Ovary (tissue), 9 donors: ENCODE results near the gene MAPT. TPM values are rescaled to one million over a fixed set of nuclear protein-coding genes. Genes with fewer than 3 reads are reported as not detected.

Source experiments
- DNase-seq, 5 donors: peaks; one replicate each; pipeline ENCODE4 v3.0.0-alpha.2; 2019 to 2020
- H3K27ac ChIP-seq, 2 donors: fragments of 200-600 bp; one replicate each; pipeline versions ENCODE4 v1.5.1 to v1.8.0; 2019 to 2022
- H3K27me3 ChIP-seq: fragments of 200-600 bp; one replicate; pipeline ENCODE4 v1.8.0; 2022
- H3K36me3 ChIP-seq: fragments of 200-600 bp; sonication (generic); one replicate; pipeline ENCODE4 v1.5.1; 2019
- H3K4me1 ChIP-seq: one replicate; pipeline ENCODE4 v1.8.1; 2013; ENCODE audit warnings: mild to moderate bottlenecking, moderate library complexity; ENCODE audit not compliant: insufficient read depth
- H3K4me3 ChIP-seq: fragments of 200-600 bp; sonication (generic); one replicate; pipeline ENCODE4 v1.5.1; 2017
- H3K9me3 ChIP-seq, 2 donors: fragments of 200-600 bp in 1 of 2; sonication (generic) in 1 of 2; one replicate each; pipeline versions ENCODE4 v1.5.1 to v1.8.1; 2013 to 2019; ENCODE audit warnings: mild to moderate bottlenecking in 1 of 2, moderate library complexity in 1 of 2
- EP300 ChIP-seq: sonication (generic); formaldehyde crosslinking; IDR thresholded peaks from one replicate; pipeline ENCODE4 v1.6.1; 2017; ENCODE audit warnings: antibody characterized with exemption
- POLR2A ChIP-seq: fragments of 450-650 bp; IDR thresholded peaks from one replicate; pipeline ENCODE4 v1.6.1; 2017; ENCODE audit warnings: antibody characterized with exemption, mild to moderate bottlenecking, moderate library complexity
- WGBS, 3 donors: extraction: QIAGEN DNeasy Blood & Tissue Kit in 1 of 3; methylation state at CpG; one replicate each; pipeline versions ENCODE4 v1.1.5 to v1.1.7; 2013 to 2017; 5-methylcytosine and 5-hydroxymethylcytosine counted together
- intact Hi-C, 4 donors: fragments of 100-400 bp; cut with DNase I; formaldehyde crosslinking; loops; one replicate each; pipeline versions ENCODE4 v1.11.0 to v1.15.1; 2022 to 2023
- polyA plus RNA-seq, 2 donors: library from polyadenylated mRNA; stranded (reverse); fragments of 200-250 nt in 1 of 2; fragments of 350-450 nt in 1 of 2; fragmentation: Illumina TruSeq in 1 of 2; extraction: RNeasy Lipid Tissue Mini Kit (QIAGEN cat#74804) in 1 of 2; gene quantifications; one replicate each; pipeline ENCODE4 v1.2.3, GENCODE V29; 2013 to 2014
- total RNA-seq, 7 donors: library from RNA; depleted of rRNA in 2 of 7; stranded (reverse); fragments of >200 nt in 2 of 7; fragmentation: NEBNext Ultra II Directional in 3 of 7; extraction: Animal tissue kit (Norgen Biotek cat#: 25700) in 3 of 7; gene quantifications; one replicate each; pipeline versions ENCODE4 v1.1.0 to v1.2.4, GENCODE V29; 2016 to 2023
- TF ChIP-seq, protein P1 (sequence below), 3 donors: fragments of 450-650 bp in 2 of 3; fragments of 200-600 bp in 1 of 3; IDR thresholded peaks; one replicate each; pipeline versions ENCODE4 v1.5.1 to v1.8.0; 2016 to 2022; ENCODE audit warnings: antibody characterized with exemption in 3 of 3, mild to moderate bottlenecking in 1 of 3
- donor health status: DM: no; HTN: no; CAD: no; lungs with moderate emphysema.
- donor health status: DM: no; HTN: no; CAD: no.
- donor health status: Bipolar disorder and iron deficiency.
- donor health status: DM: yes; HTN: yes; CAD: no.
- donor health status: DM: no; HTN: no; CAD: no.
- donor health status: DM: yes; HTN: yes; CAD: no.

MAPT gene
- total and polyA plus RNA-seq, 9 donors, result 0.40 to 2.2 (median 1.1) TPM

- Histone ChIP-seq H3K36me3 (no peaks in the 10 kb centered on the region), H3K27me3 (no peaks in the 10 kb centered on the region), H3K9me3 (no peaks in the 10 kb centered on the region), H3K4me1 (no peaks in the 10 kb centered on the region), H3K4me3 (no peak overlapping the region), H3K27ac (no peak overlapping the region)
- TF ChIP-seq, protein P1, sequence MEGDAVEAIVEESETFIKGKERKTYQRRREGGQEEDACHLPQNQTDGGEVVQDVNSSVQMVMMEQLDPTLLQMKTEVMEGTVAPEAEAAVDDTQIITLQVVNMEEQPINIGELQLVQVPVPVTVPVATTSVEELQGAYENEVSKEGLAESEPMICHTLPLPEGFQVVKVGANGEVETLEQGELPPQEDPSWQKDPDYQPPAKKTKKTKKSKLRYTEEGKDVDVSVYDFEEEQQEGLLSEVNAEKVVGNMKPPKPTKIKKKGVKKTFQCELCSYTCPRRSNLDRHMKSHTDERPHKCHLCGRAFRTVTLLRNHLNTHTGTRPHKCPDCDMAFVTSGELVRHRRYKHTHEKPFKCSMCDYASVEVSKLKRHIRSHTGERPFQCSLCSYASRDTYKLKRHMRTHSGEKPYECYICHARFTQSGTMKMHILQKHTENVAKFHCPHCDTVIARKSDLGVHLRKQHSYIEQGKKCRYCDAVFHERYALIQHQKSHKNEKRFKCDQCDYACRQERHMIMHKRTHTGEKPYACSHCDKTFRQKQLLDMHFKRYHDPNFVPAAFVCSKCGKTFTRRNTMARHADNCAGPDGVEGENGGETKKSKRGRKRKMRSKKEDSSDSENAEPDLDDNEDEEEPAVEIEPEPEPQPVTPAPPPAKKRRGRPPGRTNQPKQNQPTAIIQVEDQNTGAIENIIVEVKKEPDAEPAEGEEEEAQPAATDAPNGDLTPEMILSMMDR (IDR thresholded peaks at IDR 0.05), result no peak
- no peak for TF ChIP-seq EP300
- no peak for TF ChIP-seq POLR2A
- DNase-seq, result no peak
- WGBS, 3 donors, result 77 to 95% (median 86%) methylated on average over 6 of the region's 6 CpGs
- intact Hi-C loops, result no loop called here
These were observed 96.5 kb downstream of the MAPT start for GRCh38 chr17:45990886-45991285.

DNA sequence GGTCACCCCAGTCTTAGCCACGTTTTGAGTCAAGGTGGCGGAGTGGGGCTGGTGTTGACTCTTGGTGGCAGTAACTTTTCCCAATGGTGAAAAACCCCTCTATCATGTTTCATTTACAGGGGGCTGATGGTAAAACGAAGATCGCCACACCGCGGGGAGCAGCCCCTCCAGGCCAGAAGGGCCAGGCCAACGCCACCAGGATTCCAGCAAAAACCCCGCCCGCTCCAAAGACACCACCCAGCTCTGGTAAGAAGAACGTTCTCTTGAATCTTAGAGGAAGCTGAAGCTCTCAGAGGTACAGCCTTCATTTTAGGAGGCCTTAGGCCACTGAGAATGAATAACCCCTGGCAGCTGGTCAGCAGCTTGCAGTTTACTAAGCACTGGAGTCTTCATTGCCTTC, 97.0 kb downstream of the MAPT start:
- TF ChIP-seq, protein P1 (IDR thresholded peaks at IDR 0.05), result no peak
- TF ChIP-seq POLR2A (no peak), EP300 (no peak)
- WGBS, 3 donors, result 87 to 90% (median 88%) methylated on average over 10 of the region's 10 CpGs
- intact Hi-C loops, result no loop called here
- H3K9me3 ChIP-seq, result no peaks in the 10 kb centered on the region
- H3K36me3 ChIP-seq, result no peaks in the 10 kb centered on the region
- H3K4me3 ChIP-seq, result no peak overlapping the region
- no peaks in the 10 kb centered on the region for H3K4me1 ChIP-seq
- H3K27ac ChIP-seq, result no peak overlapping the region
- H3K27me3 ChIP-seq, result no peaks in the 10 kb centered on the region
- no peak for DNase-seq

DNA sequence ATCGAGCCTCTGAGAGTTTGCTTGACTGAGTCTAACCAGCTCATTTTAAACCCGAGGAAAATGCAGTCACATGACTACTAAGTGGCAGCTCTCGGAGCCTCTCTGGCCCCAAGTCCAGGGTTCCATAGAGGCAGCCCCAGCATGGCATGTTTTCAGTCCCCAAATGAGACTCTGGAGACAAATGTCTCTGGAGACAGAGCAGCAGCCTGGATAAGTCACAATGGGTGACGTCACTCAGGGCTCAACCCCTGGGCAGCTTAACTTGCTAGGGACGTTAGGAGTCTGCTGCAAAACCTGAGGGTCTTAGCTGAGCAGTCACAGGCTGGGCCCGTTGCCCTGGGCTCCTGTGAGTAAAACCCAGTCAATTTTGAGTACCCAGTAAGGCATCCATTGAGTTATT, 97.8 kb downstream of the MAPT start:
- intact Hi-C loops, result no loop called here
- TF ChIP-seq, protein P1 (IDR thresholded peaks at IDR 0.05), result no peak
- TF ChIP-seq POLR2A (no peak), EP300 (no peak)
- Histone ChIP-seq H3K4me1 (no peaks in the 10 kb centered on the region), H3K27ac (no peak overlapping the region), H3K36me3 (no peaks in the 10 kb centered on the region), H3K27me3 (no peaks in the 10 kb centered on the region), H3K4me3 (no peak overlapping the region), H3K9me3 (no peaks in the 10 kb centered on the region)
- WGBS, 3 donors, result 65 to 75% (median 68%) methylated on average over 6 of the region's 6 CpGs
- DNase-seq, result no peak

DNA sequence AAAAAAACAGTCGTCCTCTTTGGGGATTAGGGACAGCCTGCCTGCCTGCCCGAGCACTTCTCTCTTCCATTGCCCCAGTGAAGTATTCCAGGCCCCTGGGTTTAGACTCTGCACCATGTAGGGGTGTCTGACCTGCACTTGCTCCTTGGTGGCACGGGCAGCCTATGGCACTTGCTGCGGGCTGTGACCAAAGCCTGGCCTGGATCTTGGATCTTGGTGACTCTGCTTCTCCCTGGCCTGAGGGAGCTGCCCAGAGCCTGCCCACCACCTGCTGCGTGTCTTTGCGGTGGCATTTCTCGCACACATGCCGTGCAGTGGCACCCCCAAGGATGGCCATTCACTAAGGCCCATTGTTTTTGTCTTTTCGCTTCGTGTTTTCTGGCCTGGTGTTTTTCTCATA, 98.5 kb downstream of the MAPT start:
- Histone ChIP-seq H3K4me1 (no peaks in the 10 kb centered on the region), H3K9me3 (no peaks in the 10 kb centered on the region), H3K4me3 (no peak overlapping the region), H3K36me3 (no peaks in the 10 kb centered on the region), H3K27ac (no peak overlapping the region), H3K27me3 (no peaks in the 10 kb centered on the region)
- DNase-seq, result no peak
- intact Hi-C loops, result no loop called here
- TF ChIP-seq POLR2A (no peak), EP300 (no peak)
- TF ChIP-seq, protein P1 (IDR thresholded peaks at IDR 0.05), result no peak
- WGBS, 3 donors, result 84 to 87% (median 85%) methylated on average over 10 of the region's 10 CpGs
